K562 (cell line): ENCODE measurements around the gene GIMAP8. TPM values are rescaled to one million over a fixed set of nuclear protein-coding genes. Genes with fewer than 3 reads are reported as not detected.

Source experiments
- ATAC-seq: fragments of 200-7000 bp; cut with Tn5 transposase; 3 replicates; pipeline ENCODE4 v1.9.1; 2020; ENCODE audit warnings: moderate library complexity
- BruUV-seq: library from RNA; stranded (reverse); fragments of 400-500 nt; replicated peaks from 2 replicates; lab custom pipeline; 2021; lab: Mats Ljungman, UMichigan
- CTCF ChIA-PET: fragments of 300-600 bp; formaldehyde crosslinking; extraction: SDS; loops from one replicate; lab custom pipeline; 2021; ENCODE audit warnings: low intra/inter-chr PET ratio; lab: Yijun Ruan, JAX
- POLR2A ChIA-PET: fragments of 300-600, 350-650 bp; sonication (Branson Sonifier 250); formaldehyde crosslinking; extraction: SDS; loops from one replicate; lab custom pipeline; 2021; ENCODE audit warnings: antibody characterized with exemption, inconsistent platforms; lab: Yijun Ruan, JAX
- DNase-seq, 4 experiments: peaks; one replicate each; pipeline versions ENCODE4 v3.0.0 to v3.0.0-alpha.2; 2011 to 2018; ENCODE audit warnings: low spot score in 3 of 4, mixed read lengths in 3 of 4; ENCODE audit errors: extremely low read depth in 1 of 4
- FAIRE-seq: peaks from 2 replicates; lab custom pipeline; 2011; peaks lifted over from hg19 to GRCh38; lab: Jason Lieb, UNC
- H2AFZ ChIP-seq: 2 replicates; pipeline ENCODE4 v1.6.0; 2011; ENCODE audit warnings: low read depth, low read length, control low read depth, inconsistent platforms
- H3K27ac ChIP-seq: fragments of 200-600 bp; 3 replicates; pipeline ENCODE4 v1.8.0; 2011; ENCODE audit warnings: low read depth, mild to moderate bottlenecking, control low read depth, inconsistent platforms, low read length, moderate library complexity, mixed read lengths; ENCODE audit errors: extremely low read depth
- H3K27me3 ChIP-seq, 2 experiments: fragments of 300-600 bp in 1 of 2; 2 replicates in 1 of 2; 3 replicates in 1 of 2; pipeline versions ENCODE4 v1.6.0 to v1.8.0; 2011; ENCODE audit warnings: inconsistent platforms in 2 of 2, low read length in 2 of 2, mild to moderate bottlenecking in 1 of 2, mixed read lengths in 1 of 2, moderate library complexity in 1 of 2; ENCODE audit not compliant: control insufficient read depth in 2 of 2, insufficient read depth in 2 of 2
- H3K36me3 ChIP-seq: fragments of 300-600 bp; 3 replicates; pipeline ENCODE4 v1.8.0; 2011; ENCODE audit warnings: mild to moderate bottlenecking, low read length, inconsistent platforms; ENCODE audit not compliant: control insufficient read depth, insufficient read depth
- H3K4me1 ChIP-seq, 2 experiments: fragments of 200-600 bp in 1 of 2; replicated peaks in 1 of 2; 2 replicates in 1 of 2; 3 replicates in 1 of 2; pipeline versions ENCODE4 v1.5.1 to v1.8.0; 2011; ENCODE audit warnings: inconsistent platforms in 2 of 2, low read length in 2 of 2, mild to moderate bottlenecking in 1 of 2, mixed read lengths in 1 of 2, moderate library complexity in 1 of 2; ENCODE audit not compliant: control insufficient read depth in 2 of 2, insufficient read depth in 2 of 2
- H3K4me2 ChIP-seq: 2 replicates; pipeline ENCODE4 v1.6.1; 2011; ENCODE audit warnings: low read length, control low read depth, inconsistent platforms, mixed read lengths; ENCODE audit not compliant: insufficient read depth
- H3K4me3 ChIP-seq: fragments of 200-600 bp; sonication (generic), shearing (Covaris generic); 2 replicates; pipeline ENCODE4 v1.5.1; 2016; ENCODE audit warnings: control low read depth, inconsistent platforms
- H3K79me2 ChIP-seq: fragments of 200-600 bp; 3 replicates; pipeline ENCODE4 v1.8.0; 2011; ENCODE audit warnings: low read length, inconsistent platforms; ENCODE audit not compliant: control insufficient read depth, insufficient read depth
- H3K9ac ChIP-seq, 2 experiments: 2 replicates each; pipeline versions ENCODE4 v1.6.0 to v1.6.1; 2011; ENCODE audit warnings: low read depth in 2 of 2, low read length in 2 of 2, control low read depth in 1 of 2, inconsistent platforms in 1 of 2, mild to moderate bottlenecking in 1 of 2, mixed read lengths in 1 of 2; ENCODE audit not compliant: insufficient read depth in 1 of 2
- H3K9me1 ChIP-seq: one replicate; pipeline ENCODE4 v1.6.0; 2011; ENCODE audit warnings: inconsistent platforms, mild to moderate bottlenecking, low read length, moderate library complexity; ENCODE audit not compliant: control insufficient read depth, insufficient read depth
- H3K9me3 ChIP-seq: replicated peaks from 2 replicates; pipeline ENCODE4 v1.5.1; 2011; ENCODE audit warnings: low read depth, low read length, inconsistent platforms; ENCODE audit not compliant: control insufficient read depth, insufficient read depth
- H4K20me1 ChIP-seq: replicated peaks from 2 replicates; pipeline ENCODE4 v1.6.1; 2011; ENCODE audit warnings: low read length, inconsistent platforms, mixed read lengths; ENCODE audit not compliant: control insufficient read depth, insufficient read depth
- ATF1 ChIP-seq, 2 experiments: fragments of 450-650 bp in 1 of 2; IDR thresholded peaks; 2 replicates each; pipeline ENCODE4 v1.6.1; 2016; ENCODE audit warnings: missing compliant biosample characterization in 1 of 2, missing genetic modification characterization in 1 of 2
- IRF9 ChIP-seq: fragments of 450-650 bp; IDR thresholded peaks from 2 replicates; pipeline ENCODE4 v1.6.1; 2016; ENCODE audit warnings: missing biosample characterization, missing genetic modification characterization
- PTBP1 ChIP-seq: fragments of 200-400 bp; formaldehyde crosslinking; IDR thresholded peaks from 2 replicates; pipeline ENCODE4 v1.6.1; 2017; ENCODE audit warnings: low read depth, low read length
- ZNF695 ChIP-seq: fragments of 450-650 bp; formaldehyde crosslinking; IDR thresholded peaks from 2 replicates; pipeline ENCODE4 v1.4.0; 2020; ENCODE audit warnings: mild to moderate bottlenecking, moderate library complexity
- WGBS: fragments of 100-300 bp; shearing (Covaris generic); methylation state at CpG from one replicate; pipeline ENCODE4 v1.1.6; 2016; ENCODE audit warnings: low coverage, mixed read lengths; ENCODE audit not compliant: insufficient coverage; ENCODE audit errors: missing lambda C conversion rate; 5-methylcytosine and 5-hydroxymethylcytosine counted together
- in situ Hi-C: fragments of 300-500 bp; cut with MboI; formaldehyde crosslinking; loops from 4 replicates; pipeline ENCODE4 v1.15.0; 2018; ENCODE audit warnings: inconsistent platforms, mixed read lengths
- intact Hi-C: fragments of 100-400 bp; cut with micrococcal nuclease; formaldehyde crosslinking; loops from 2 replicates; pipeline ENCODE4 v1.14.2; 2022
- polyA plus RNA-seq, 8 experiments: library from polyadenylated mRNA; depleted of rRNA in 4 of 8; stranded (reverse) in 5 of 8; unstranded in 3 of 8; fragments of >200 nt; fragmentation: Nextera tagmentation in 2 of 8; fragmentation: Illumina TruSeq in 1 of 8; extraction: Ambion mirVana in 2 of 8; extraction: Trizol in 1 of 8; gene quantifications; 2 replicates each; pipeline versions ENCODE4 v1.2.1 to v1.2.3, GENCODE V29; 2011 to 2014; ENCODE audit warnings: inconsistent platforms in 1 of 8, missing spikeins in 1 of 8
- total RNA-seq, 7 experiments: library from RNA; depleted of rRNA in 6 of 7; stranded (reverse); fragments of >200 nt in 6 of 7; fragmentation: Illumina TruSeq in 2 of 7; extraction: Trizol in 2 of 7; gene quantifications; 2 replicates each; pipeline versions ENCODE4 v1.2.1 to v1.2.3, GENCODE V29; 2011 to 2021; ENCODE audit warnings: low replicate concordance in 1 of 7

GIMAP8 gene
- total and polyA plus RNA-seq, 9 of the 15 experiments (the other 6 are each of a cell fraction or from before 2014, with no cell fraction given): not detected

- Histone ChIP-seq H3K79me2 (no peaks in the 10 kb centered on the region), H4K20me1 (no peaks in the 10 kb centered on the region), H3K4me1 (no peaks in the 10 kb centered on the region; a peak in 1 of 5 replicates), H3K4me2 (no peak overlapping the region), H2AFZ (no peak overlapping the region), H3K36me3 (no peaks in the 10 kb centered on the region), H3K9me1 (no peaks in the 10 kb centered on the region), H3K9me3 (no peaks in the 10 kb centered on the region), H3K9ac (no peak overlapping the region), H3K27me3 (peaks cover 36 to 46% of the 10 kb centered on the region in 2 experiments), H3K27ac (no peak overlapping the region), H3K4me3 (no peak overlapping the region)
- BruUV-seq: no TSS peak
- FAIRE-seq: no peak
- 2% methylated on average over 3 of the region's 3 CpGs for WGBS
- POLR2A ChIA-PET: interaction anchor here (1.1 to 1.4 kb wide), 3 partner anchors 24 to 32 kb away, joined by 3 read pairs; no protein-coding TSS in a partner anchor
- no peak for DNase-seq
- in situ Hi-C loops (no loop called here), intact Hi-C loops (no loop called here)
- ATAC-seq: no peak
- TF ChIP-seq PTBP1: no peak
- TF ChIP-seq ZNF695: no peak
- no peak for TF ChIP-seq ATF1 (CRISPR knock-in tag; IDR thresholded peaks at IDR 0.05)
- TF ChIP-seq ATF1 (tag; IDR thresholded peaks at IDR 0.05): no peak
- no peak for TF ChIP-seq IRF9 (tag)
- CTCF ChIA-PET: no interaction called here
Measured at GRCh38 chr7:150479023-150479716, 28.7 kb downstream of the GIMAP8 start.
